IMR-90 (cell line): ENCODE data around the gene EPC2. TPM values are rescaled to one million over a fixed set of nuclear protein-coding genes. Genes with fewer than 3 reads are reported as not detected.

Experiments used
- ATAC-seq: fragments of 200-7000 bp; cut with Tn5 transposase; 2 replicates; pipeline ENCODE4 v1.9.1; 2020; ENCODE audit warnings: low read depth, mild to moderate bottlenecking, moderate library complexity
- BruUV-seq: library from RNA; stranded (reverse); fragments of 400-500 nt; replicated peaks from 2 replicates; lab custom pipeline; 2021; lab: Mats Ljungman, UMichigan
- CTCF ChIA-PET: fragments of 300-600 bp; formaldehyde crosslinking; extraction: SDS; loops from one replicate; lab custom pipeline; 2021; ENCODE audit warnings: antibody characterized with exemption; lab: Yijun Ruan, JAX
- POLR2A ChIA-PET: fragments of 300-600 bp; sonication (Branson Sonifier 250); formaldehyde crosslinking; loops from one replicate; lab custom pipeline; 2022; ENCODE audit warnings: antibody characterized with exemption; ENCODE audit not compliant: unreplicated experiment; lab: Charles Lee
- DNase-seq: peaks from one replicate; pipeline ENCODE4 v3.0.0; 2013
- H2AFZ ChIP-seq: replicated peaks from 2 replicates; pipeline ENCODE3; 2013; ENCODE audit warnings: low read length, mild to moderate bottlenecking; ENCODE audit not compliant: poor library complexity
- H2AK5ac ChIP-seq: 2 replicates; pipeline ENCODE4 v1.6.1; 2013; ENCODE audit warnings: low read depth, low read length, inconsistent platforms
- H2AK9ac ChIP-seq: replicated peaks from 2 replicates; pipeline ENCODE3; 2013; ENCODE audit warnings: mild to moderate bottlenecking, low read depth, low read length, moderate library complexity; ENCODE audit not compliant: poor library complexity
- H2BK120ac ChIP-seq: 2 replicates; pipeline ENCODE4 v1.6.1; 2013; ENCODE audit warnings: low read depth, low read length, inconsistent platforms
- H2BK15ac ChIP-seq: 3 replicates; pipeline ENCODE4 v1.6.1; 2013; ENCODE audit warnings: low read depth, low read length, inconsistent platforms
- H2BK20ac ChIP-seq: 2 replicates; pipeline ENCODE4 v1.6.1; 2013; ENCODE audit warnings: low read depth, mild to moderate bottlenecking, inconsistent platforms, low read length, moderate library complexity
- H2BK5ac ChIP-seq: 2 replicates; pipeline ENCODE4 v1.6.1; 2013; ENCODE audit warnings: mild to moderate bottlenecking, low read depth, low read length, inconsistent platforms; ENCODE audit not compliant: poor library complexity, severe bottlenecking
- H3K14ac ChIP-seq: replicated peaks from 2 replicates; pipeline ENCODE4 v1.6.1; 2013; ENCODE audit warnings: low read depth, low read length, inconsistent platforms
- H3K18ac ChIP-seq: 2 replicates; pipeline ENCODE4 v1.6.1; 2013; ENCODE audit warnings: low read depth, low read length, control low read depth
- H3K23ac ChIP-seq: 2 replicates; pipeline ENCODE4 v1.6.1; 2013; ENCODE audit warnings: low read depth, low read length, inconsistent platforms
- H3K27ac ChIP-seq: 2 replicates; pipeline ENCODE4 v1.5.1; 2013; ENCODE audit warnings: mild to moderate bottlenecking, control low read depth, low read length; ENCODE audit not compliant: insufficient read depth
- H3K27me3 ChIP-seq: 2 replicates; pipeline ENCODE4 v1.6.1; 2013; ENCODE audit warnings: low read length; ENCODE audit not compliant: control insufficient read depth, insufficient read depth
- H3K36me3 ChIP-seq: 2 replicates; pipeline ENCODE4 v1.6.1; 2013; ENCODE audit warnings: low read length, mixed read lengths; ENCODE audit not compliant: control insufficient read depth, insufficient read depth
- H3K4ac ChIP-seq: 2 replicates; pipeline ENCODE4 v1.6.1; 2013; ENCODE audit warnings: low read depth, low read length, inconsistent platforms
- H3K4me1 ChIP-seq: 2 replicates; pipeline ENCODE4 v1.6.1; 2013; ENCODE audit warnings: low read length, mixed read lengths; ENCODE audit not compliant: control insufficient read depth, insufficient read depth
- H3K4me2 ChIP-seq: 2 replicates; pipeline ENCODE4 v1.6.1; 2013; ENCODE audit warnings: low read depth, mild to moderate bottlenecking, control low read depth, low read length, moderate library complexity
- H3K4me3 ChIP-seq: 2 replicates; pipeline ENCODE4 v1.5.1; 2013; ENCODE audit warnings: low read depth, mild to moderate bottlenecking, control low read depth, low read length, moderate library complexity; ENCODE audit not compliant: insufficient read depth
- H3K56ac ChIP-seq: 2 replicates; pipeline ENCODE4 v1.6.1; 2013; ENCODE audit warnings: low read length, inconsistent platforms; ENCODE audit not compliant: insufficient read depth; ENCODE audit errors: extremely low read depth
- H3K79me1 ChIP-seq, 2 experiments: 2 replicates each; pipeline ENCODE4 v1.6.1; 2013; ENCODE audit warnings: low read length in 2 of 2, inconsistent platforms in 1 of 2, low read depth in 1 of 2
- H3K9ac ChIP-seq: 2 replicates; pipeline ENCODE4 v1.6.1; 2013; ENCODE audit warnings: low read depth, low read length, control low read depth
- H3K9me1 ChIP-seq: 2 replicates; pipeline ENCODE4 v1.6.1; 2013; ENCODE audit warnings: low read length, inconsistent platforms; ENCODE audit not compliant: insufficient read depth
- H3K9me3 ChIP-seq: 2 replicates; pipeline ENCODE4 v1.6.1; 2013; ENCODE audit warnings: low read length; ENCODE audit not compliant: control insufficient read depth, insufficient read depth
- H4K20me1 ChIP-seq: 2 replicates; pipeline ENCODE4 v1.6.1; 2013; ENCODE audit warnings: low read length, inconsistent platforms; ENCODE audit not compliant: insufficient read depth
- H4K5ac ChIP-seq: 2 replicates; pipeline ENCODE4 v1.6.1; 2013; ENCODE audit warnings: mild to moderate bottlenecking, low read depth, low read length, control low read depth
- H4K8ac ChIP-seq, 2 experiments: 2 replicates each; pipeline ENCODE4 v1.6.1; 2013; ENCODE audit warnings: low read depth in 2 of 2, low read length in 2 of 2, control low read depth in 1 of 2, inconsistent platforms in 1 of 2
- H4K91ac ChIP-seq: 2 replicates; pipeline ENCODE4 v1.6.1; 2013; ENCODE audit warnings: low read depth, low read length, inconsistent platforms; ENCODE audit not compliant: insufficient read depth
- BHLHE40 ChIP-seq: fragments of 150-350 bp; IDR thresholded peaks from 2 replicates; pipeline ENCODE4 v1.6.1; 2016; ENCODE audit warnings: mild to moderate bottlenecking, low read depth, low read length
- CTCF ChIP-seq: conservative IDR thresholded peaks from 2 replicates; pipeline ENCODE4 v1.5.1; 2012; ENCODE audit warnings: mild to moderate bottlenecking, low read depth, low read length, improper control_type of control experiment
- FOS ChIP-seq: fragments of 150-350 bp; IDR thresholded peaks from 2 replicates; pipeline ENCODE4 v1.6.1; 2016; ENCODE audit warnings: low read depth, low read length
- MAFK ChIP-seq: IDR thresholded peaks from 2 replicates; pipeline ENCODE4 v1.6.1; 2012; ENCODE audit warnings: low read depth, low read length, improper control_type of control experiment
- RAD21 ChIP-seq: IDR thresholded peaks from 2 replicates; pipeline ENCODE4 v1.6.1; 2012; ENCODE audit warnings: low read length, improper control_type of control experiment
- RCOR1 ChIP-seq: IDR thresholded peaks from 2 replicates; pipeline ENCODE4 v1.6.1; 2012; ENCODE audit warnings: mild to moderate bottlenecking, low read length, improper control_type of control experiment; ENCODE audit not compliant: insufficient replicate concordance
- RFX5 ChIP-seq: IDR thresholded peaks from 2 replicates; pipeline ENCODE4 v1.8.0; 2012; ENCODE audit warnings: low read depth, mild to moderate bottlenecking, low read length, moderate library complexity
- WGBS, 2 experiments: methylation state at CpG; one replicate each; pipeline versions ENCODE4 v1.1.5 to v1.1.7; 2013; ENCODE audit warnings: missing lambda C conversion rate in 2 of 2; ENCODE audit not compliant: insufficient read length in 1 of 2; ENCODE audit errors: extremely low coverage in 2 of 2; 5-methylcytosine and 5-hydroxymethylcytosine counted together
- dilution Hi-C: fragments of 300-500 bp; cut with HindIII; formaldehyde crosslinking; loops from one replicate; pipeline ENCODE4 v1.14.3; 2018; ENCODE audit warnings: low sequenced_read_pairs; ENCODE audit not compliant: unreplicated experiment
- in situ Hi-C: fragments of 300-500 bp; cut with MboI; formaldehyde crosslinking; loops from 3 replicates; pipeline ENCODE4 v1.14.3; 2019; ENCODE audit warnings: low sequenced_read_pairs, inconsistent platforms, mixed read lengths
- intact Hi-C: fragments of 100-400 bp; cut with micrococcal nuclease; formaldehyde crosslinking; loops from 2 replicates; pipeline ENCODE4 v1.10.0; 2022
- polyA plus RNA-seq, 3 experiments: library from polyadenylated mRNA; depleted of rRNA; stranded (reverse); fragments of >200 nt; gene quantifications; 2 replicates each; pipeline ENCODE4 v1.2.3, GENCODE V29; 2012; ENCODE audit warnings: low replicate concordance in 1 of 3
- total RNA-seq: library from RNA; depleted of rRNA; stranded (reverse); fragments of >200 nt; gene quantifications from 2 replicates; pipeline ENCODE4 v1.2.3, GENCODE V29; 2012

EPC2 gene
- total and polyA plus RNA-seq, 2 of the 4 experiments (the other 2 are of a cell fraction), result 10.6 to 22.6 TPM

GRCh38 chr2:148817210-148817708 is 172.7 kb downstream of the EPC2 start (continued):
- TF ChIP-seq RCOR1, result no peak
- TF ChIP-seq RAD21, result no peak

- intact Hi-C loops, result no loop called here
- no peak for TF ChIP-seq MAFK
- TF ChIP-seq BHLHE40, result no peak
- no peak for TF ChIP-seq RFX5
- TF ChIP-seq CTCF, result no peak
- TF ChIP-seq RCOR1, result no peak
- TF ChIP-seq FOS, result no peak
Measured at GRCh38 chr2:148819019-148819585, 174.6 kb downstream of the EPC2 start.

More at GRCh38 chr2:148819019-148819585, 174.6 kb downstream of the EPC2 start:
- ChIA-PET CTCF (no interaction called here), POLR2A (no interaction called here)
- peaks cover 5% of the 10 kb centered on the region; the same call in 1 of the 2 replicates for H3K9me1 ChIP-seq
- H2BK15ac ChIP-seq, result no peak overlapping the region
- in situ Hi-C loops (no loop called here), dilution Hi-C loops (no loop called here)
- ATAC-seq, result no peak
- no peak overlapping the region for H4K8ac ChIP-seq
- H3K56ac ChIP-seq, result no peak overlapping the region
- H3K4ac ChIP-seq, result no peak overlapping the region
- H4K91ac ChIP-seq, result no peak overlapping the region
- H4K5ac ChIP-seq, result no peak overlapping the region
- no peak overlapping the region for H2AK9ac ChIP-seq
- no peak overlapping the region for H3K4me2 ChIP-seq
- H2AFZ ChIP-seq, result no peak overlapping the region
- H3K4me3 ChIP-seq, result no peak overlapping the region
- DNase-seq, result no peak
- peaks cover 5% of the 10 kb centered on the region for H3K4me1 ChIP-seq
- BruUV-seq, result no TSS peak
- H4K20me1 ChIP-seq, result no peaks in the 10 kb centered on the region
- H2BK5ac ChIP-seq, result no peak overlapping the region
- H3K27me3 ChIP-seq, result peaks cover 7% of the 10 kb centered on the region
- no peaks in the 10 kb centered on the region for H3K9me3 ChIP-seq
- no CpG with 5 or more reads among the region's 4 CpGs for WGBS, 2 experiments
- no peak overlapping the region for H3K9ac ChIP-seq
- no peak overlapping the region for H2BK20ac ChIP-seq
- no peak overlapping the region for H2BK120ac ChIP-seq
- no peaks in the 10 kb centered on the region for H3K36me3 ChIP-seq
- H3K27ac ChIP-seq, result no peak overlapping the region
- H3K79me1 ChIP-seq, result no peaks in the 10 kb centered on the region
- H2AK5ac ChIP-seq, result no peak overlapping the region
- no peak overlapping the region for H3K18ac ChIP-seq
- no peak overlapping the region for H3K23ac ChIP-seq
- H3K14ac ChIP-seq, result no peak overlapping the region
